Thyroid gland (tissue), 4 donors: ENCODE results near the gene SESN1. TPM values are rescaled to one million over a fixed set of nuclear protein-coding genes. Genes with fewer than 3 reads are reported as not detected.

Experiments used
- DNase-seq, 2 donors: peaks; one replicate each; pipeline ENCODE4 v3.0.0-alpha.2; 2019
- H3K27ac ChIP-seq, 3 donors: fragments of 200-600 bp; sonication (generic); 1 replicate in 2 of 3; 2 replicates in 1 of 3; pipeline ENCODE4 v1.5.1; 2016 to 2019; ENCODE audit warnings: mild to moderate bottlenecking in 1 of 3, moderate library complexity in 1 of 3
- H3K27me3 ChIP-seq: fragments of 200-600 bp; sonication (generic); one replicate; pipeline ENCODE4 v1.5.1; 2019
- H3K36me3 ChIP-seq, 2 donors: fragments of 200-600 bp; sonication (generic); one replicate each; pipeline ENCODE4 v1.5.1; 2016 to 2019
- H3K4me1 ChIP-seq, 2 donors: fragments of 200-600 bp; sonication (generic); one replicate each; pipeline ENCODE4 v1.5.1; 2017 to 2019
- H3K4me3 ChIP-seq, 3 donors: fragments of 200-600 bp; sonication (generic); replicated peaks in 1 of 3; 1 replicate in 2 of 3; 2 replicates in 1 of 3; pipeline ENCODE4 v1.5.1; 2016; ENCODE audit warnings: mild to moderate bottlenecking in 1 of 3
- H3K9me3 ChIP-seq: fragments of 200-600 bp; sonication (generic); one replicate; pipeline ENCODE4 v1.5.1; 2017
- POLR2A ChIP-seq, 2 donors: fragments of 450-650 bp; IDR thresholded peaks; one replicate each; pipeline ENCODE4 v1.6.1; 2017; ENCODE audit warnings: antibody characterized with exemption in 2 of 2, mild to moderate bottlenecking in 2 of 2, moderate library complexity in 1 of 2
- WGBS, 2 donors: methylation state at CpG; one replicate each; pipeline ENCODE4 v1.1.5; 2017; 5-methylcytosine and 5-hydroxymethylcytosine counted together
- intact Hi-C: fragments of 100-400 bp; cut with DNase I; formaldehyde crosslinking; loops from one replicate; pipeline ENCODE4 v1.15.1; 2023
- total RNA-seq, 4 donors: library from RNA; depleted of rRNA; stranded (reverse); fragments of >200 nt; gene quantifications; one replicate each; pipeline ENCODE4 v1.2.3, GENCODE V29; 2016
- TF ChIP-seq, protein P1 (sequence below), 6 experiments: fragments of 200-600 bp in 3 of 6; fragments of 450-650 bp in 3 of 6; sonication (generic) in 3 of 6; IDR thresholded peaks; one replicate each; pipeline ENCODE4 v1.5.1; 2016 to 2019; ENCODE audit warnings: antibody characterized with exemption in 6 of 6, mild to moderate bottlenecking in 2 of 6, inconsistent platforms in 1 of 6, moderate library complexity in 1 of 6

SESN1 gene
- total RNA-seq, 4 donors from 2014 or later, result 43.8 to 68.1 (median 58.1) TPM

DNA sequence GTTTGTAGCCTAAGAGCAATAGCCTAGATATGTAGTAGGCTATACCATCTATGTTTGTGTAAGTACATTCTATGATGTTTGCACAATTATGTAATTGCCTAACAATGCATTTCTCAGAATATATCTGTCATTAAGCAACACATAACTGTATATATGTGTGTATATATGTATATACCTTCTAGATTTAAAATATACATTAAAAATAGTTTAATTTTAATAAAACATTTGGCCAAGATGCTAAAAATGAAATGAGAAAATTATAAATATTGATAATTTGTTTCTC lies 20.6 kb downstream of the SESN1 start:
- H3K9me3 ChIP-seq, result no peaks in the 10 kb centered on the region

DNA sequence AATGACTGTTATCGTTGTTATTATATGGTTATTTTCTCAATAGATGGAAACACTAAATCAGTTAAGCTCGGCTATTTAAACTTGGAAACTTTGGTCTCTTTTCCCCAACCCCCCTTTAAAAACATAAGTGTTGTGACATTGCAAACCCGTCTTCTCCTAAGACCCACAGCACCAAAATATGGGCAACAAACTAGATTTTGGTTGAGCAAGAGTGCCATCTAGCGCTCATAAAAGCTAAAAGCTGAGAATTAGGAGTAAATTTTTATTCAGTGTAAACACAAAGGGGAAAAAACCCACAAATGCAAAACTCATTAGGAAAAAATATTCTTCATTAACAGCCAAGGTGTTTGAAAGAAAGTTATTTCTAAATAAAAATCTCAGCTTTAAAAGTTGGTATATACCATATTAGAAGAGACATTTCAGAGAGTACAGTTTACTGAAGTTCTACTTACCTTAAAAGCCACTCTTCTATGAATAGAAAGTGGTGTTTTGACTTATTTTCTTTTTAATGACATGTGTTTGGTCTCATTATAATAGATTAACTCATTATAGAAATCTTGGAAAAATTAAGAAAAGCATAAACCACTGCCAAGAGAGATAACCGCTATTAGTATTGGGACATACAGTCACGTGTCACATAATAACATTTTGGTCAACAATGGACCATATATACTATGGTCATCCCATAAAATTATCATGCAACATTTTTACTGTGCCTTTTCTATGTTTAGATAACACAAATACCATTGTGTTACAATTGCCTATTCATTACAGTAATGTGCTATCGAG lies 21.1 kb downstream of the SESN1 start:
- no peak overlapping the region for H3K27ac ChIP-seq
- intact Hi-C loops, result loop anchor here (5.0 to 10.0 kb wide), 2 partner anchors 229 to 531 kb away; partner anchors contain the start of gene ARMC2
- peaks cover 9 to 20% of the 10 kb centered on the region in 2 donors for H3K4me1 ChIP-seq

More for the DNA sequence above, 20.6 kb downstream of the SESN1 start:
- intact Hi-C loops, result loop anchor here (5.0 to 10.0 kb wide), 2 partner anchors 229 to 532 kb away; partner anchors contain the start of gene ARMC2
- no peak overlapping the region for H3K27ac ChIP-seq
- H3K36me3 ChIP-seq, result no peaks in the 10 kb centered on the region
- TF ChIP-seq POLR2A (IDR thresholded peaks at IDR 0.05), result no peak
- TF ChIP-seq, protein P1, sequence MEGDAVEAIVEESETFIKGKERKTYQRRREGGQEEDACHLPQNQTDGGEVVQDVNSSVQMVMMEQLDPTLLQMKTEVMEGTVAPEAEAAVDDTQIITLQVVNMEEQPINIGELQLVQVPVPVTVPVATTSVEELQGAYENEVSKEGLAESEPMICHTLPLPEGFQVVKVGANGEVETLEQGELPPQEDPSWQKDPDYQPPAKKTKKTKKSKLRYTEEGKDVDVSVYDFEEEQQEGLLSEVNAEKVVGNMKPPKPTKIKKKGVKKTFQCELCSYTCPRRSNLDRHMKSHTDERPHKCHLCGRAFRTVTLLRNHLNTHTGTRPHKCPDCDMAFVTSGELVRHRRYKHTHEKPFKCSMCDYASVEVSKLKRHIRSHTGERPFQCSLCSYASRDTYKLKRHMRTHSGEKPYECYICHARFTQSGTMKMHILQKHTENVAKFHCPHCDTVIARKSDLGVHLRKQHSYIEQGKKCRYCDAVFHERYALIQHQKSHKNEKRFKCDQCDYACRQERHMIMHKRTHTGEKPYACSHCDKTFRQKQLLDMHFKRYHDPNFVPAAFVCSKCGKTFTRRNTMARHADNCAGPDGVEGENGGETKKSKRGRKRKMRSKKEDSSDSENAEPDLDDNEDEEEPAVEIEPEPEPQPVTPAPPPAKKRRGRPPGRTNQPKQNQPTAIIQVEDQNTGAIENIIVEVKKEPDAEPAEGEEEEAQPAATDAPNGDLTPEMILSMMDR (IDR thresholded peaks at IDR 0.05), result no peak
- no peak overlapping the region for H3K4me3 ChIP-seq
- peaks cover 9 to 20% of the 10 kb centered on the region in 2 donors for H3K4me1 ChIP-seq
- H3K27me3 ChIP-seq, result no peaks in the 10 kb centered on the region
- no peak for DNase-seq

DNA sequence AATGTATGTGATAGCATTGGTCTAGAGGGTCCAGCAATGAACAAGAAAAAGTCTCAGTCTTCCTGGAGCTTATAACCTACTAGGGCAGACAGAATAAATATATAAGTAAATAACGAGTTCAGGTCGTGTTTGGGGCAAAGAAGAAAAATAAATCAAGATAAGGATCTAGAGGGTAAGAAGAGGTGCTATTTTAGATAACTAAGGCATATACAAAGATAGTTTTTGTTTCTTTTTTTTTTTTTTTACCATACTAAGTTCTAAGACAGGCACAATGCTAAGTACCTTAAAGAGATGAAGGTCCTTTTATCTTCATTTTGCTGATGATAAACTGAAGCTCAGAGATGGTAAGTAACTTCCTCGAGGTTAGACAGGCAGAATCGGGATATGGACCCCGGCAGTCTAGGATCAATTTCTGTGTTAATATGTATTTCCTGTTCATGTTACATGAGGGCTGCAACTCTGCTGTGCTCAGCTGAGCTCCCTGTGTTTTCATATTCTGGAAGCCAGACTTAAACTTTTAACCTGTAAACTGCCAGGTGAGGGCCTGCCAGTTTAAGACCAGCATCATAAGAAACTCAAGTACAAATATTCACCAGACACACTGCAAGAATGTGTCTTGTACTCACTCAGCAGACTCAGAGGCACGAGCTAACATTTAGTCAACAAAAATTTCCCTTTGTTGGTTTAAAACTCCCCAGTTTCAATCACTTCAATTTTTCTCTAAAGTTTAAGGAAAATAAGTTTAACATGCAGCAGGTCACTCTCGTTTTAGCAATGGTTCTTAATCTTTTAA lies 23.3 kb downstream of the SESN1 start:
- Histone ChIP-seq H3K27ac (peak overlapping the region; percentile 3 to 67 (median 53)), H3K27me3 (no peaks in the 10 kb centered on the region), H3K9me3 (no peaks in the 10 kb centered on the region), H3K36me3 (no peaks in the 10 kb centered on the region), H3K4me1 (peaks cover 9 to 20% of the 10 kb centered on the region in 2 donors), H3K4me3 (no peak overlapping the region)
- 32 to 38% methylated on average over 7 of the region's 7 CpGs for WGBS, 2 donors
- intact Hi-C loops, result loop anchor here (5.0 to 10.0 kb wide), 2 partner anchors 227 to 529 kb away; partner anchors contain the start of gene ARMC2
- DNase-seq, result no peak
- TF ChIP-seq POLR2A (IDR thresholded peaks at IDR 0.05), result no peak
- TF ChIP-seq, protein P1 (IDR thresholded peaks at IDR 0.05), result no peak

More for the DNA sequence above, 21.1 kb downstream of the SESN1 start:
- Histone ChIP-seq H3K4me3 (no peak overlapping the region), H3K27me3 (no peaks in the 10 kb centered on the region), H3K36me3 (no peaks in the 10 kb centered on the region), H3K9me3 (no peaks in the 10 kb centered on the region)
- WGBS, 2 donors, result 50 to 51% methylated on average over 7 of the region's 7 CpGs
- peak; percentile 14 to 17 for DNase-seq
- TF ChIP-seq, protein P1 (IDR thresholded peaks at IDR 0.05), result peak in 5 of 6 experiments; percentile 60 to 80 (median 71)
- no peak for TF ChIP-seq POLR2A (IDR thresholded peaks at IDR 0.05)

DNA sequence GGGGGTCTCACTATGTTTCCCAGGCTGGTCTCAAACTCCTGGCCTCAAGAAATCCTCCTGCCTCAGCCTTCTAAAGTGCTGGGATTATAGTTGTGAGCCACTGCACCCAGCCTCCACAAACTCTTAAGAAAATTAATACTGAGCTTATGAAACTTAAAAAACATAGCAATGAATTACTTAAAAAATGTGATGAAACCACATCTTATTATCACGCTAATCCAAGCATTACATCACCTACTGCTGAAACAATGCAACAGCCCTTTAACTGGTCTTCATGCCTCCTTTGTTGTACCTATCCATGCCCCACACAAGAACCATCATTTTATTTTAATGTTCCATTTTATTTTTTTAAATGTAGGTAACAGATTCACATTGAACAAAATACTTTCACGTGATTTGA lies 24.9 kb downstream of the SESN1 start:
- intact Hi-C loops, result loop anchor here (5.0 to 10.0 kb wide), 3 partner anchors 55 to 527 kb away; partner anchors contain the start of gene ARMC2
- Histone ChIP-seq H3K27me3 (no peaks in the 10 kb centered on the region), H3K4me3 (no peak overlapping the region), H3K36me3 (no peaks in the 10 kb centered on the region), H3K4me1 (peaks cover 9 to 20% of the 10 kb centered on the region in 2 donors), H3K9me3 (no peaks in the 10 kb centered on the region), H3K27ac (no peak overlapping the region)
- no peak for TF ChIP-seq POLR2A (IDR thresholded peaks at IDR 0.05)
- TF ChIP-seq, protein P1 (IDR thresholded peaks at IDR 0.05), result no peak
- 87 to 95% methylated on average over 2 of the region's 2 CpGs for WGBS, 2 donors
- DNase-seq, result no peak
